Lung microvascular endothelial cell (primary cell): Measurements from ENCODE around the gene IL21. TPM values are rescaled to one million over a fixed set of nuclear protein-coding genes. Genes with fewer than 3 reads are reported as not detected.
A peak's percentile ranks its signal among the peaks of the same experiment; 100 is the strongest.
"Not testable (repeated sequence)": the region's sequence is repeated elsewhere in the genome, so short reads cannot be mapped to it uniquely, and the experiment has no call there.

ENCODE experiments used
- DNase-seq, 2 donors: peaks; one replicate each; pipeline versions ENCODE4 v3.0.0 to v3.0.0-alpha.2; 2010; ENCODE audit warnings: low read depth in 2 of 2
- total RNA-seq: library from RNA; depleted of rRNA; stranded (reverse); fragments of >200 nt; gene quantifications from 2 replicates; pipeline ENCODE4 v1.2.1, GENCODE V29; 2014

IL21 gene
- total RNA-seq, 1 donor from 2014 or later = not detected

DNA sequence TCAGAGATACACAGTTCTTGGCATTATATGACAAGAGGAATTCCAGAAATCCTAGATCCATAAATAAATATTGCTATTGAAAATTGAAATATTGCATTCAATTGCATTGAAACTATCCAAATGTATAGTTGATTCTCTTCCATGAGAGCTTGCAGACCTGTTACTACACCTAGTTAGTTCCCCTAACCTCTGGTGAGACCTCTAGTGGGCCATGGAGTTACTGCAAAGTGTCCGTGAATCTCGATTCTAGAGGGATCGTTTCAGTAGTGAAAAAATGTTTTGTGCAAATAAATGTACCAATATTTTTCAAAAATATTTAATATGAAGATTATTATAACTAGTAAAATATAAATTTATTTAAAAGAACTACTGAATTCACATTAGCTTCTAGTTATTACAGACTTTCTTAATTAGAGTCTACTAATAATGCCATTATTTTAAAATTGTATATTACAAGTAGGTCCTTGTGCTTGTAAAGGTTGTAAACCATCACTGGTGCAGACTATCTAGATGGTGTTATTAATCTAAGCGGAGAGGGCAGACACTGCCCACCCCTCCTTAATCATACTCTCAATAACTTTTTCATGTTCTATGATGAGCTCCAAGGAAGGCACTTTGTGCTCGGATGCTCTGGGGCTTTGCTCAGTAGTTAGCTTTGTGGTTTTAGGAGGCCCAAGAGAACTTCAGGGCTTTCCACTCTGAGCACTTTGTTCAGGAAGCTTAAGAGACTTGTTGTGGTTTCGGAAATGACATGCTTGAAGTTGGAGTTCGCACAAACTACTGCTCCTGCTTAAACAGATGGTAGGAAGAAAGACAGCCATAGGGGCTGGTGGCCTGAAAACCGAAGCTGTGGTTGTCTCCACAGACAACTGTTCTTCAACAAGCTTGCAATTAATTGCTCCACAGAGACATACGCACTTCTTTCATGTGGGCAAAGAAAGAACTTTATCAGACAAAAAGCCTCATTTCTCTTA is 42.8 kb downstream of the IL21 start:
- peak; percentile 42 to 56 for DNase-seq

DNA sequence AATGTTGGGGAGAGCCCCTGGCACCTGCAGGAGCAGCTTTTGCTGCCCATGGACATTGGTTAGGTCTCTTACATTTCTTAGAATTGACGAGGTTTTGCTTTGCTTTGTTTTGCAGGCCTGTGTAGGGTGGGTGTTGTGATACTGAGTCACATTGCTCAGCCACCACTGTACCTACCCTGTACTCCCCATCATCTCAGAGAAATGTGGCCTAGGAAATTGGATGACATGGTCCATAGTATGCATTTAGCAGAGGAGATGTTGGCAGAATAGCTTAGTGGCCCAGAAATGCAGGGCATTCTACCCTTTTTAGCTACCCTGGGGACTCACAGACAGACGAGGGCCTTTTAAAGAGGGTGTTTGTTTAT is 43.7 kb downstream of the IL21 start:
- DNase-seq = no peak

- peak; percentile 57 for DNase-seq
These were observed 44.3 kb downstream of the IL21 start for GRCh38 chr4:122576261-122577188.

DNA sequence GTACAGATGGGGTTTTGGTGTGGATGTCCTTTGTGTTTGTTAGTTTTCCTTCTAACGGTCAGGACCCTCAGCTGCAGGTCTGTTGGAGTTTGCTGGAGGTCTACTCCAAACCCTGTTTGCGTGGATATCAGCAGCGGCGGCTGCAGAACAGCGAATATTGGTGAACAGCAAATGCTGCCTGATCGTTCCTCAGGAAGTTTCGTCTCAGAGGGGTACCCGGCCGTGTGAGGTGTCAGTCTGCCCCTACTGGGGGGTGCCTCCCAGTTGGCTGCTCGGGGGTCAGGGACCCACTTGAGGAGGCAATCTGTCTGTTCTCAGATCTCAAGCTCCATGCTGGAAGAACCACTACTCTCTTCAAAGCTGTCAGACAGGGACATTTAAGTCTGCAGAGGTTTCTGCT is 46.5 kb downstream of the IL21 start:
- not testable (repeated sequence) for DNase-seq

DNA sequence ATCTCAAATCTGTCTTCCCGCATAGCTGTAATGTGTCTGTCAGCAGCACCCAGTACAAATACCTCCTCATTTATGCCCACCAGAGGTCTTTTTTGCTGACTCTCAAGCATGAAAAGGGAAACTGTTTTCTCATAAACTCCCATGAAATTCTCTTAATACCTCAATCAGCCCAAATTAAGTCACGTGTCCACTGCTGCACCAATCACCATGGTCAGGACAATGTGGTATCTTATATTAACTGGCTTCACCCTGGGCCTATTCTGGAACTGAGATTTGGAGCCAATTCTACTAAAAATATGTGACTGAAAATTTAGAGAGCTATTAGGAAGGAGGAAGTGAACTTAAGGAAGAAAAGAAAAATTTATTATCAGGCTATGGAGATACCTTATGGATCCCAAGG is 58.4 kb downstream of the IL21 start:
- no peak for DNase-seq

Other genes with a start within 250 kb of the IL21 start
- gene ADAD1, start 242.1 kb downstream of the IL21 start, total RNA-seq = not detected in 2 replicates
- gene IL2, start 164.3 kb downstream of the IL21 start, total RNA-seq = not detected in 2 replicates
- gene BBS12, start 111.6 kb upstream of the IL21 start, total RNA-seq = 4.1 and 4.4 TPM in 2 replicates
- 6.0 and 7.6 TPM in 2 replicates for gene FGF2, start 205.8 kb upstream of the IL21 start, total RNA-seq